PC-3 (cell line): Measurements from ENCODE around the gene HTR3B. TPM values are rescaled to one million over a fixed set of nuclear protein-coding genes. Genes with fewer than 3 reads are reported as not detected.
A peak's percentile ranks its signal among the peaks of the same experiment; 100 is the strongest.

Experiments
- ATAC-seq: fragments of 200-7000 bp; cut with Tn5 transposase; 2 replicates; pipeline ENCODE4 v1.9.1; 2020; ENCODE audit warnings: mild to moderate bottlenecking, moderate library complexity
- BruUV-seq: library from RNA; stranded (reverse); fragments of 400-500 nt; replicated peaks from 2 replicates; lab custom pipeline; 2021; lab: Mats Ljungman, UMichigan
- CTCF ChIA-PET: fragments of 300-600 bp; sonication (Branson Sonifier 250); formaldehyde crosslinking; loops from one replicate; lab custom pipeline; 2022; ENCODE audit warnings: antibody characterized with exemption; lab: Charles Lee
- POLR2A ChIA-PET: fragments of 300-600 bp; sonication (Branson Sonifier 250); formaldehyde crosslinking; loops from one replicate; lab custom pipeline; 2022; ENCODE audit warnings: antibody characterized with exemption; ENCODE audit not compliant: unreplicated experiment; lab: Charles Lee
- DNase-seq: peaks from one replicate; pipeline ENCODE4 v3.0.0-alpha.2; 2015
- H2AFZ ChIP-seq: fragments of 300-600 bp; sonication (generic); 2 replicates; pipeline ENCODE4 v1.6.0; 2016; ENCODE audit warnings: antibody characterized with exemption, low read length
- H3F3A ChIP-seq: fragments of 300-600 bp; sonication (generic); one replicate; pipeline ENCODE4 v1.6.0; 2017; ENCODE audit warnings: antibody characterized with exemption, low read length, control low read depth, mild to moderate bottlenecking; ENCODE audit not compliant: unreplicated experiment
- H3K27ac ChIP-seq: fragments of 300-600 bp; sonication (generic); 2 replicates; pipeline ENCODE4 v1.5.1; 2016; ENCODE audit warnings: mild to moderate bottlenecking, low read length
- H3K27me3 ChIP-seq: fragments of 300-600 bp; sonication (generic); 2 replicates; pipeline ENCODE4 v1.6.1; 2016; ENCODE audit warnings: low read length, mixed read lengths
- H3K36me3 ChIP-seq: fragments of 300-600 bp; sonication (generic); 2 replicates; pipeline ENCODE4 v1.6.1; 2016; ENCODE audit warnings: low read depth, mixed run types, low read length, mixed read lengths
- H3K4me1 ChIP-seq: fragments of 300-600 bp; sonication (generic); 2 replicates; pipeline ENCODE4 v1.5.1; 2016; ENCODE audit warnings: low read length; ENCODE audit not compliant: insufficient read depth
- H3K4me2 ChIP-seq: fragments of 300-600 bp; sonication (generic); 2 replicates; pipeline ENCODE4 v1.6.0; 2016; ENCODE audit warnings: low read length
- H3K4me3 ChIP-seq: fragments of 300-600 bp; sonication (generic); 2 replicates; pipeline ENCODE4 v1.5.1; 2016; ENCODE audit warnings: mild to moderate bottlenecking, low read length, mixed read lengths
- H3K79me2 ChIP-seq: fragments of 300-600 bp; sonication (generic); 2 replicates; pipeline ENCODE4 v1.6.1; 2017; ENCODE audit warnings: low read length, mixed read lengths
- H3K9ac ChIP-seq: fragments of 300-600 bp; sonication (generic); 2 replicates; pipeline ENCODE4 v1.6.0; 2016; ENCODE audit warnings: mild to moderate bottlenecking, low read length
- H3K9me2 ChIP-seq: fragments of 300-600 bp; sonication (generic); replicated peaks from 2 replicates; pipeline ENCODE4 v1.6.1; 2016; ENCODE audit warnings: mixed run types, low read length, mixed read lengths
- H3K9me3 ChIP-seq: fragments of 300-600 bp; sonication (generic); 2 replicates; pipeline ENCODE4 v1.6.1; 2016; ENCODE audit warnings: low read length, mixed read lengths
- H4K20me1 ChIP-seq: fragments of 300-600 bp; sonication (generic); 2 replicates; pipeline ENCODE4 v1.6.1; 2016; ENCODE audit warnings: low read length, mixed read lengths
- CTCF ChIP-seq: fragments of 300-600 bp; sonication (generic); conservative IDR thresholded peaks from 2 replicates; pipeline ENCODE4 v1.5.1; 2017; ENCODE audit warnings: antibody characterized with exemption, low read depth, mild to moderate bottlenecking, low read length
- EZH2 ChIP-seq: fragments of 300-600 bp; sonication (generic); IDR thresholded peaks from one replicate; pipeline ENCODE4 v1.6.1; 2017; ENCODE audit warnings: antibody characterized with exemption, mild to moderate bottlenecking, low read length; ENCODE audit not compliant: unreplicated experiment
- EZH2phosphoT487 ChIP-seq: fragments of 300-600 bp; sonication (generic); IDR thresholded peaks from 2 replicates; pipeline ENCODE4 v1.6.1; 2018; ENCODE audit warnings: mild to moderate bottlenecking, antibody characterized with exemption, low read length, borderline replicate concordance
- intact Hi-C: fragments of 100-400 bp; cut with micrococcal nuclease; formaldehyde crosslinking; loops from 2 replicates; pipeline ENCODE4 v1.9.0; 2023
- total RNA-seq: library from RNA; depleted of rRNA; stranded (reverse); fragments of >200 nt; gene quantifications from 2 replicates; pipeline ENCODE4 v1.2.3, GENCODE V29; 2014

Gene HTR3B
- total RNA-seq, 1 experiment from 2014 or later = not detected

- Histone ChIP-seq H3K4me3 (peak overlapping the region; percentile 98), H3K36me3 (no peaks in the 10 kb centered on the region), H4K20me1 (no peaks in the 10 kb centered on the region), H3K79me2 (peaks cover 41% of the 10 kb centered on the region), H3K9me2 (no peaks in the 10 kb centered on the region), H3K27me3 (no peaks in the 10 kb centered on the region), H3F3A (no peaks in the 10 kb centered on the region), H3K4me1 (peaks cover 23% of the 10 kb centered on the region), H3K27ac (no peak overlapping the region), H2AFZ (peak overlapping the region; percentile 98), H3K4me2 (peak overlapping the region; percentile 87), H3K9me3 (no peaks in the 10 kb centered on the region), H3K9ac (peak overlapping the region; percentile 86)
- TF ChIP-seq CTCF = no peak
- TF ChIP-seq EZH2 = no peak
- no peak for TF ChIP-seq EZH2phosphoT487
- POLR2A ChIA-PET = no interaction called here
- intact Hi-C loops = loop anchor here (2.0 kb wide), 2 partner anchors 14 to 102 kb away; partner anchors contain the start of gene ZW10
- DNase-seq (peak; percentile 34), ATAC-seq (peak; percentile 31)
- TSS peak; percentile 51 for BruUV-seq
- CTCF ChIA-PET = interaction anchor here (0.6 kb wide), 1 partner anchor 258 kb away, joined by 3 read pairs; no protein-coding TSS in a partner anchor
Measured at GRCh38 chr11:113874581-113875233, 29.9 kb upstream of the HTR3B start.

- Histone ChIP-seq H3K27ac (peak within 1 kb of the TSS; percentile 72), H3K4me2 (peak within 1 kb of the TSS; percentile 94), H3K79me2 (peaks cover 41% of the 10 kb centered on the region), H3K4me1 (peaks cover 23% of the 10 kb centered on the region), H3K9ac (peak within 1 kb of the TSS; percentile 86), H3K36me3 (no peaks in the 10 kb centered on the region), H3K9me2 (no peaks in the 10 kb centered on the region), H3F3A (no peaks in the 10 kb centered on the region), H3K27me3 (no peaks in the 10 kb centered on the region), H2AFZ (peak within 1 kb of the TSS; percentile 98), H4K20me1 (no peaks in the 10 kb centered on the region), H3K9me3 (no peaks in the 10 kb centered on the region), H3K4me3 (peak within 1 kb of the TSS; percentile 98)
- DNase-seq (peak; percentile 98), ATAC-seq (peak; percentile 89)
- intact Hi-C loops = loop anchor here (2.0 kb wide), 2 partner anchors 15 to 103 kb away; partner anchors contain the start of gene ZW10
- CTCF ChIA-PET = interaction anchor here (0.6 kb wide), 1 partner anchor 79 kb away, joined by 4 read pairs; no protein-coding TSS in a partner anchor
- TF ChIP-seq CTCF (no peak), EZH2 (no peak), EZH2phosphoT487 (no peak)
- no TSS peak for BruUV-seq
- POLR2A ChIA-PET = interaction anchor here (0.5 to 0.7 kb wide), 2 partner anchors 28 to 1160 kb away, joined by 3 to 4 read pairs; no protein-coding TSS in a partner anchor
Measured at GRCh38 chr11:113875234-113876073, 29.1 kb upstream of the HTR3B start, which contains the start of gene USP28. Gene USP28 (minus strand): TSS chr11:113875572. CDS start chr11:113875501, 71 bp downstream.
